Astrocyte (in vitro differentiated cells and primary cell): Measurements from ENCODE around the gene RAD51B.

Experiments
- CTCF ChIP-seq: IDR thresholded peaks from 2 replicates; pipeline ENCODE4 v1.5.1; 2011; ENCODE audit warnings: low read depth, mild to moderate bottlenecking, inconsistent platforms, low read length, moderate library complexity; ENCODE audit not compliant: insufficient read depth
- EZH2 ChIP-seq: IDR thresholded peaks from 2 replicates; pipeline ENCODE4 v1.6.1; 2012; ENCODE audit warnings: mild to moderate bottlenecking, low read length, inconsistent platforms; ENCODE audit not compliant: insufficient read depth

DNA sequence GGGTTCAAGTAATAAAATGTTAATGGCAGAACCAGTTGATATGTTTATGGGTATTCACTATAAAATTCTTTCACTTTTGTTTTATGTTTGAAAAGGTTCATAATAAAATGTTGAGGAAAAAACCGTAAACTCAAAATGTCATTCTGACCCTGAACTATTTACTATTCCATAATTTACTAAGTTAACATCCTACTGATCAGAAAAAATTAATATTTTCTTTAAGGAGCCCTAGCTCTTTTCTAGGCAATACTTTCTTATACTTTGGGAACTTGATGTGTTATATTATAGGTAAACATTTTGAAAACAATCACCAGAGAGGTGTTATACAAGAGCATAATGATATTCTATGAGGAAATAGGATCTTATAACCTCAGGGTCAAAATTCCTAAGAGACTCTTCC, 638.7 kb downstream of the RAD51B start:
- TF ChIP-seq CTCF (no peak), EZH2 (no peak)
